DLD1 (cell line): ENCODE measurements around the gene GLYR1.
"Not testable (repeated sequence)": the region's sequence is repeated elsewhere in the genome, so short reads cannot be mapped to it uniquely, and the experiment has no call there.

Experiments used
- in situ Hi-C: cut with HindIII; loops from 2 replicates; pipeline ENCODE4 v1.10.0; 2017; ENCODE audit warnings: low sequenced_read_pairs

Gene GLYR1

GRCh38 chr16:4795181-4795827 is 51.8 kb downstream of the GLYR1 start, which contains the start of gene SMIM22:
TSS of gene SMIM22 (plus strand) at chr16:4795369. CDS start at chr16:4795735, 366 bp downstream.
- in situ Hi-C loops: no loop called here

- in situ Hi-C loops: no loop called here
These were observed 54.1 kb downstream of the GLYR1 start for GRCh38 chr16:4792951-4793513.

- in situ Hi-C loops: no loop called here
These were observed 56.2 kb downstream of the GLYR1 start for GRCh38 chr16:4790871-4791270.

GRCh38 chr16:4790261-4790660 is 56.8 kb downstream of the GLYR1 start:
- in situ Hi-C loops: no loop called here

GRCh38 chr16:4788910-4789309 is 58.2 kb downstream of the GLYR1 start:
- in situ Hi-C loops: no loop called here

GRCh38 chr16:4788489-4788889 is 58.6 kb downstream of the GLYR1 start:
- in situ Hi-C loops: no loop called here

GRCh38 chr16:4787627-4788482 is 59.2 kb downstream of the GLYR1 start, which contains the start of gene SEPTIN12:
TSS of gene SEPTIN12 (minus strand) at chr16:4788345. CDS start at chr16:4787645, 700 bp downstream.
- in situ Hi-C loops: no loop called here

- in situ Hi-C loops: no loop called here
These were observed 60.0 kb downstream of the GLYR1 start for GRCh38 chr16:4787068-4787467.

- in situ Hi-C loops: no loop called here
These were observed 61.2 kb downstream of the GLYR1 start for GRCh38 chr16:4785758-4786433.

GRCh38 chr16:4784444-4784987 is 62.6 kb downstream of the GLYR1 start:
- in situ Hi-C loops: not testable (repeated sequence)

GRCh38 chr16:4783951-4784336 is 63.1 kb downstream of the GLYR1 start:
- in situ Hi-C loops: no loop called here

- in situ Hi-C loops: no loop called here
These were observed 63.7 kb downstream of the GLYR1 start for GRCh38 chr16:4783251-4783950.

GRCh38 chr16:4780235-4780634 is 66.9 kb downstream of the GLYR1 start:
- in situ Hi-C loops: no loop called here

GRCh38 chr16:4778050-4778392 is 69.1 kb downstream of the GLYR1 start:
- in situ Hi-C loops: no loop called here

- in situ Hi-C loops: no loop called here
These were observed 69.6 kb downstream of the GLYR1 start for GRCh38 chr16:4777339-4778049.

- in situ Hi-C loops: no loop called here
These were observed 70.9 kb downstream of the GLYR1 start for GRCh38 chr16:4776141-4776705.

GRCh38 chr16:4775005-4775404 is 72.1 kb downstream of the GLYR1 start:
- in situ Hi-C loops: no loop called here

GRCh38 chr16:4772351-4772750 is 74.7 kb downstream of the GLYR1 start:
- in situ Hi-C loops: no loop called here

- in situ Hi-C loops: no loop called here
These were observed 75.4 kb downstream of the GLYR1 start for GRCh38 chr16:4771646-4772045.

- in situ Hi-C loops: no loop called here
These were observed 77.8 kb downstream of the GLYR1 start for GRCh38 chr16:4769306-4769638.
